ENCODE results near the gene PEX19. TPM values are rescaled to one million over a fixed set of nuclear protein-coding genes. Genes with fewer than 3 reads are reported as not detected.

The PEX19 gene
- total and polyA plus RNA-seq, 10 of the 15 experiments (the other 5 are each of a cell fraction or from before 2014, with no cell fraction given), result 27.1 to 58.1 (median 39.6) TPM

GRCh38 chr1:160255781-160256300 is 29.1 kb downstream of the PEX19 start (continued):
- TF ChIP-seq EP300 (IDR thresholded peaks at IDR 0.05; ENCODE audit: borderline replicate concordance in 1 of 2, control insufficient read depth in 1 of 2, low read depth in 2 of 2, low read length in 2 of 2) (no peak), MYB (IDR thresholded peaks at IDR 0.05; ENCODE audit: borderline replicate concordance, low read depth, low read length) (no peak)

- Histone ChIP-seq H3K36me3 (ENCODE audit: control insufficient read depth in 2 of 2, insufficient read depth in 2 of 2, low read length in 1 of 2) (no peaks in the 10 kb centered on the region; a peak in 1 of 4 replicates), H3K9ac (ENCODE audit: control insufficient read depth, insufficient read depth, low read length) (no peak overlapping the region), H3K79me2 (ENCODE audit: control insufficient read depth, insufficient read depth, low read length) (peaks cover 3% of the 10 kb centered on the region), H3K27me3 (replicated peaks in 1 of 2; ENCODE audit: control insufficient read depth in 2 of 2, insufficient read depth in 2 of 2, low read length in 1 of 2) (no peaks in the 10 kb centered on the region), H3K27ac (ENCODE audit: control insufficient read depth, insufficient read depth) (no peak overlapping the region; the same call in 1 of the 2 replicates), H3K4me2 (ENCODE audit: control insufficient read depth, insufficient read depth) (no peak overlapping the region), H3K4me3 (no peak overlapping the region), H3K9me3 (replicated peaks; ENCODE audit: control insufficient read depth, insufficient read depth, low read length) (no peaks in the 10 kb centered on the region), H2AFZ (ENCODE audit: control insufficient read depth, low read depth, low read length) (no peak overlapping the region), H4K20me1 (ENCODE audit: control insufficient read depth, insufficient read depth) (no peaks in the 10 kb centered on the region), H3K4me1 (ENCODE audit: control insufficient read depth, insufficient read depth, low read length) (no peaks in the 10 kb centered on the region)
- ChIA-PET POLR2A (interaction anchor here (0.6 to 3.4 kb wide), 8 partner anchors 9 to 164 kb away, joined by 3 to 22 read pairs (median 3); partner anchors contain the start of genes DCAF8 and IGSF8), CTCF (interaction anchor here (0.6 to 10.6 kb wide), 60 partner anchors 11 to 1144 kb away, joined by 3 to 273 read pairs (median 5); partner anchors contain the start of genes ATP1A4, CASQ1, DCAF8 and IGSF8), RAD21 (ENCODE audit: unreplicated experiment) (interaction anchor here (0.6 to 6.0 kb wide), 33 partner anchors 11 to 222 kb away, joined by 3 to 128 read pairs (median 8); partner anchors contain the start of genes CASQ1, DCAF8, IGSF8 and PEA15), SMC1A (ENCODE audit: uncharacterized antibody, unreplicated experiment) (interaction anchor here (0.6 to 9.5 kb wide), 51 partner anchors 10 to 245 kb away, joined by 3 to 123 read pairs (median 5); partner anchors contain the start of genes CASQ1, DCAF8, PEA15 and PEX19)
- BruUV-seq (replicated peaks), result no TSS peak
- peak; percentile 84 for FAIRE-seq
- WGBS (ENCODE audit: insufficient coverage, insufficient replicate concordance, low lambda C conversion rate, missing lambda C conversion rate), result 85% methylated on average over 5 of the region's 5 CpGs
- in situ Hi-C loops (cut with MboI) (loop anchor here (5.0 kb wide), 2 partner anchors 55 to 155 kb away; partner anchors contain the start of gene IGSF8), intact Hi-C loops (cut with micrococcal nuclease; ENCODE audit: unreplicated experiment) (loop anchor here (1.0 to 5.0 kb wide), 4 partner anchors 40 to 151 kb away; no protein-coding TSS in a partner anchor)
- ATAC-seq, result peak; percentile 98
- peak; percentile 31 for DNase-seq (ENCODE audit: low read depth, low spot score)
- TF ChIP-seq GABPA (IDR thresholded peaks at IDR 0.05; ENCODE audit: low read depth) (no peak), RAD21 (IDR thresholded peaks at IDR 0.05; ENCODE audit: insufficient read depth, low read depth, low read length) (peak; percentile 90), MXI1 (IDR thresholded peaks at IDR 0.05; ENCODE audit: low read depth, low read length) (no peak), IKZF2 (IDR thresholded peaks at IDR 0.05) (no peak), IRF4 (IDR thresholded peaks at IDR 0.05; ENCODE audit: low read depth, low read length) (no peak), SKIL (IDR thresholded peaks at IDR 0.05; ENCODE audit: low read depth, poor library complexity, severe bottlenecking) (peak; percentile 26), SMC3 (IDR thresholded peaks at IDR 0.05; ENCODE audit: borderline replicate concordance, low read length) (peak; percentile 95), YY1 (IDR thresholded peaks at IDR 0.05; ENCODE audit: low read depth, low read length) (peak; percentile 35; the same call in 1 of the 2 replicates), CTCF (IDR thresholded peaks at IDR 0.05 in 2 of 3, conservative IDR thresholded peaks at IDR 0.05 in 1 of 3; ENCODE audit: control insufficient read depth in 2 of 3, extremely low read depth in 1 of 3, insufficient read depth in 1 of 3, low read depth in 3 of 3, low read length in 3 of 3) (peak; percentile 73 to 88 (median 73); a peak in 5 of 6 replicates)
Observed at GRCh38 chr1:160251687-160252526, 33.0 kb downstream of the PEX19 start.
